GM19455 (cell line): ENCODE measurements around the gene DOK5.
"Not testable (repeated sequence)": the region's sequence is repeated elsewhere in the genome, so short reads cannot be mapped to it uniquely, and the experiment has no call there.

Experiments
- ATAC-seq: cut with Tn5 transposase; IDR thresholded peaks from one replicate; pipeline ENCODE4 v1.9.1; 2021; ENCODE audit not compliant: unreplicated experiment

The DOK5 gene

DNA sequence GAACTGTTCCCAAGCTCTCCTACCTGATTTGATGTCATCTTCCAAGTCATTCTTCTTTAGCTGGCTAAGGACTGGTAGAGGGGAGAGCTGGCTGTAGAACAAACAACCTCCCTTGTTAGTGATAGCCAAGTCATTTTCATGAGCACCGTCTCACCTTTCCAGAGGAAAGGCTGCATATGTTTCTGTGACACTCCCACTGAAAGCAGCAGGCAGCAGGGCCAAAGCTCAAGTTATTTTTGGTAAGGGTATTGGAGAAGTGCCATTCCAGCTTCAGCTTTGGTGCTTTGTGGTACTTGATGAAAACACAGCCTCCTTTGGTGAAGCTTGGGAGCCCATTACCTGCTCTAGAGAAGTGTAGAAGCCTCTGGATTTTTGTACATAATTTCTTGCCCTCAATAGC, 5.4 kb upstream of the DOK5 start:
- ATAC-seq: no peak

- ATAC-seq: no peak
These were observed 4.7 kb upstream of the DOK5 start for GRCh38 chr20:54470697-54471096.

DNA sequence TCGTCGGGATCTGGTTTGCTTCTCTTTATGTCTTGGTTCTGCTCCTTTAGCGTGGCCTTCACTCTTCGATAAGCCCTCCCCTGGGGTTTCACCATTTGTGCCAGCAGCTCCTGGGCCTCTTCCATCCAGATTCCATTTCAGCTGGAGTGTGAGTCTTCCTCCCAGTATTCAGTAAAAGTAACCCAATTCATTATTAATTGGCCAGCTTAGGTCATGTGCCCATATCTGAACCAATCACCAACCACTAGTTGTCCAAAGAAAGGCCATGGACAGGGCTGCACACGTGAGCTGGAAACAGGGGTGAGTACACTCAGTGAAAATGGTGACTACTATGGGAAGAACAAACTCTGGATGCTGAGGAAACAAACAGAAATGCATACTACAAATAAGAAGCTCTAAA, 2.8 kb upstream of the DOK5 start:
- no peak for ATAC-seq

GRCh38 chr20:54473340-54473739, 2.1 kb upstream of the DOK5 start:
- ATAC-seq: no peak

- ATAC-seq: no peak
These were observed 1.3 kb upstream of the DOK5 start for GRCh38 chr20:54474046-54474445.

- ATAC-seq: no peak
These were observed 527 bp upstream of the DOK5 start for GRCh38 chr20:54474866-54475265.

- no peak for ATAC-seq
These were observed 996 bp downstream of the DOK5 start for GRCh38 chr20:54476169-54477009.

DNA sequence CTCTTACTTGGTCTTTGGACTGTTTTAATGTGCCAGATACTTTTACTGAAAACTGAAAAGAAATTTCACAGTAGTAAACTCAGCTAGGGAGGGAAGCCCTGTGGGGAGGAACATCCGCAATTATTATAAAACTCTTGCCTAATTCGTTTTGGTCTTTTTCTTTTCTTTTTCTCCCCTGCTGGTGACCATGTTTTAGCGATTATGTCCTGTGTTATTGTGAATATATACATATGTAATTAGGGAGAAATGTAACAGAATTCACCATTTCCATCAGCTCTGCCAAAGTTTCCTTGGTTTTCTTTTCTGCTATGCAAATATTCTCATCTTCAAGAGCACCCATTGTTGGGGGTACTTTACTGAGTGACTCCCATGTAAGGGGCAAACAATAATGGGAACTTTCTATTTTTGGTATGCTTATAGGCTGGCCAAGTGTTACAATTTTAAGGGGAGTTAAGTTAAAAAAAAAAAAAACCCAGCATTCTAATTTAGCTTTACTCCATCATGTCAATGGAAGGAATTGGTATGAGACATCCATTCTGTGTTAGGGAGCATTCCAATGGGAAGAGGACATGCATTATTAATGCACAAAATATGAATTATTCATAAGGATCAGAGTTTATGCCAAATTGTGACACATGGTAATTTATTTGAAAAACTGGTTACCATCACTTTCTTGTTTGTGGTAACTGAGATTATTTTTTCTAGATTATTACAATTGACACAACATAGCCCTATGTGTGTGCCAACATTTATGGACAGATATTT, 2.0 kb downstream of the DOK5 start:
- ATAC-seq: no peak

- no peak for ATAC-seq
These were observed 3.9 kb downstream of the DOK5 start for GRCh38 chr20:54479138-54479906.

- not testable (repeated sequence) for ATAC-seq
These were observed 4.5 kb downstream of the DOK5 start for GRCh38 chr20:54479937-54480336.

GRCh38 chr20:54481442-54481841, 6.0 kb downstream of the DOK5 start:
- no peak for ATAC-seq

DNA sequence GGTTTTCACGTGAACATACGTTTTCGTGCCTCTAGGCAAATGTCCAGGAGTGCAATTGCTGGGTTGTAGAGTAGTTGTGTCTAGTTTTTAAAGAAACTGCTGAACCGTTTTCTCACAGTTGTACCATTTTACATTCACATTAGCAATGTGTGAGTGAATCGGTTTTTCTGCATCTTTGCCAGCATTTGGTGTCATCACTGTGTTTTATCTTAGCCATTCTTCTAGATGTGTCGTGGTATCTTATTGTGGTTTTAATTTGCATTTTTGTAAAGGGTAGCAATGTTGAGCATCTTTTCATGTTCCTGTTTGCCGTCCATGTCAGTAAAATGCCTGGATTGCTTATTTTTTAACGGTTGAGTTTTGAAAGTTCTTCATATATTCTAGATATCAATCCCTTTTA, 10.2 kb downstream of the DOK5 start:
- ATAC-seq: no peak

DNA sequence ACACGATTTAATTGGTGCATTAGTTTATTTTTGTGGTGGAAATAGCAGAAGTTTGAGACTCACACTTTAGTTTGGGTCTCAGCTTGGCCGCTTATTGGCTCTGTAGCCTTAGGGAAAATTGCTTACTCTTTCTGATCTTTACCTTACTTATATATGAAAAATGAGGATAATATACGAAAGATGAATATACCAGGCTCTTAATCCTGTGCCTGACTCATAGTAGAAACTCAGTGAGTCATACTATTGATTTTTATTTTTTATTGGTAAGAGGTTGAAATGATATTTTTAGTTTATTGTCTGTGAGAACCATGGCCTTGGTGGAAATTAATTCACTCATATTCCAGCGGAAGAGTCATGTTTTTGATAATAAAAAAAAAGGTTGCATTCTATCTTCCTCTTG, 11.2 kb downstream of the DOK5 start:
- ATAC-seq: no peak

DNA sequence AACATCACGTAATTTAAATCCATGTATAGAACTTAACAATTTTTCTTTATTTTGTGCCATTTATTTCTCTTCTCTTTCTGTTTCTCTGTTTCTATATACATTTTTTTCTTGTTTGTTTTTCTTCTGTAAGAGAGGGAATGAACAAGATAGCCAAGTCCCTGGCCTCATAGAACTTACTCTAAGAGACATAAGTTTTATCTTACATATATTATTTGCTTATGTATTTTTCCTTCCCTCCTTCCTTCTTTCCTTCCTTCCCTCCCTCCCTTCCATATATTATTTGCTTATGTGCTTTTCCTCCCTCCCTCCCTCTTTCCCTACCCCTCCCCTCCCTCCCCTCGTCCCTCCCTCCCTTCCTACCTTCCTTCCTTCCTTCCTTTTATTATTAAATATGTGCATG, 13.0 kb downstream of the DOK5 start:
- ATAC-seq: no peak

GRCh38 chr20:54491506-54491905, 16.1 kb downstream of the DOK5 start:
- no peak for ATAC-seq

DNA sequence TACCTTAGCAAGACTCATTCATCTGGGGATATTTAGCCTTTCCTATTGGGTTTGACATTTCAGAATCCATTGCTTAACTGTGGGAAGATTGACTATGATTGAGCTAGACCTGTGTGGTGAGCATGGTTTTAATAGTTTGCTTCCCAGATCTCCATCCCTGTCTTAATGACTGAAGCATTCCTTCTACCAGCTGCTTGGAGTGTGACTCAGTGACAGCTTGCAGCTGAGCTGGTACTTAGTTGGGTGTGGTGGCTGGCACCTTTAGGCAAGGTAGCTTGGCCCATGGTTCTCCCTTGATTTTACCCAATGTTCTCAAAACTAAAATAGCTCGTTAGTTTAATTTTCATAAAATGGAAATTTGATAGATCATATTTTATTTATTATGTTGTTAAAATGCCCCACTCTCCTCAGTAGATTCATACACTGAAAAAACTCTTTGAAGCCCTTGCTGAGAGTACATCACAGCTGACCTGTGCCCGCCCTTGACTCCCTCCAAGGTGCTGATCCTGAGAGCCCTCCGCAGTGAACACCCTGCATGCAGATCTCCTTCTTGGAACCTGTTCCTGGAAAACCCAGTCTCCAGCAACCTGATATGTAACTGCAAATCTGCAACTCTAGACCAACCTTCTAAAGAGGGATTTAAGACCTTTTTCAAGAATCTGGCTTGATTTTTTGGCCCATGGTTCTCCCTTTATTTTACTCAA, 19.1 kb downstream of the DOK5 start:
- ATAC-seq: no peak

DNA sequence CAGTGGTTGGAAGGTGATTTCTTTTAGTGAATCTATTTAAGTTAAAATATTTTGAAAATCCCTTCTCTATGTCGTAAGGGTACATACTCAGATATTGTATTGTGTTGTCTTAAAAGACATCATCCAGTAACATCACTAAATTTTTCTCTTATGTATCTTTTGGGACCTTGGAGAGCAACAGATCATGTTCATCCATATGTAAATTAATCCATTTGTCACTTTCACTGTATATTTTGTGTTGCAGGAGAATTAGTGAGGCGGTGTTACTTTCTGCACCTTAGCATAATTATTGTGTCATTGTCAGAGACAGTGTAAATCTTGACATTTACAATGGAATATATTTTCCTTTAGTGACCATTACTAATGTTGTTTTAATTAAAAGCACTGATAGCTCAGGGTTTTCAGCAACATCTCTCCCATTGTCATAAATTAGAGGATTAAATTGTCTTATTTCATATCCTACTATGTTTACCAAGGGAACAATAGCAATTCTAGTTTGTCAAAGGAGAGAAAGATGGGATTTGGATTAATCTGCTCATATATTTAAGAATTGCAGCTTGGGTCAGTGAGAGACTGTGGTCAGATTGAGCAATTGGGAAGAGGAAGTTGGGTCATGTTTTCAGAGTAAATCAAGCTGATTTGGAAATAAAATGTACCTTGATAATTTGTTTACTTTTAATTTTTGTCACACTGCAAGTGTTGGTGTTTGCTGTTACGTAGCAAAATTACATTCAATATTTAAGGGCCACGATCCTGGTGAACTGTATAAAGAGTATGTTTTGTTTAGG, 22.7 kb downstream of the DOK5 start:
- no peak for ATAC-seq

- no peak for ATAC-seq
These were observed 23.7 kb downstream of the DOK5 start for GRCh38 chr20:54499111-54499510.

DNA sequence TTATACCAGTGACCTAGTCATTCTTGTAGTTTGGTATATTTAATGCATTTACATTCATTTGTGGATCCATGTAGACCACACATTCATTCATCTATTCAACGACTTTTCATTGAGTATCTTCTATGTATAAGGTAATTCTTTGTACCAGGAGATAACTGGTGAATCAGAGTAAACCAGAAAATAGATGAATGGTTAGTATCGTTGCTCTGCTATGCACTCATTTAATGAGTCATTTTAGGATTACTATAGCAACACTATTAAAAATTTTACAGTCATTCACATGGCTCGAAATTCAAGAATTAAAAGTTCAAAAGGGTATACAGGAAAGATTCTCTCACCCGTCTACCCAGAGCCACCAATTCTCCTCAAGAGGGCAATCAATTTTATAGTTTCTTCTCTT, 26.8 kb downstream of the DOK5 start:
- ATAC-seq: no peak

- ATAC-seq: no peak
These were observed 31.2 kb downstream of the DOK5 start for GRCh38 chr20:54506643-54507042.
